Ectodermal cell (in vitro differentiated cells): Measurements from ENCODE around the gene PRM3.

Experiments used
- H3K27ac ChIP-seq: 2 replicates; pipeline ENCODE4 v1.7.0; 2013; ENCODE audit warnings: mild to moderate bottlenecking, low read depth, low read length; ENCODE audit not compliant: insufficient read depth, poor library complexity, severe bottlenecking
- H3K27me3 ChIP-seq: 2 replicates; pipeline ENCODE4 v1.7.0; 2013; ENCODE audit warnings: mild to moderate bottlenecking, low read length; ENCODE audit not compliant: insufficient read depth, control insufficient read depth, poor library complexity, severe bottlenecking
- H3K36me3 ChIP-seq: one replicate; pipeline ENCODE4 v1.7.0; 2013; ENCODE audit warnings: low read length; ENCODE audit not compliant: control insufficient read depth, insufficient read depth
- H3K4me1 ChIP-seq: one replicate; pipeline ENCODE4 v1.7.0; 2013; ENCODE audit warnings: low read length; ENCODE audit not compliant: control insufficient read depth, insufficient read depth
- H3K4me3 ChIP-seq: 2 replicates; pipeline ENCODE4 v1.7.0; 2013; ENCODE audit warnings: low read depth, low read length, control low read depth; ENCODE audit not compliant: insufficient read depth
- H3K9me3 ChIP-seq: 2 replicates; pipeline ENCODE4 v1.7.0; 2013; ENCODE audit warnings: mild to moderate bottlenecking, low read length, moderate library complexity; ENCODE audit not compliant: control insufficient read depth
- WGBS, 2 experiments: methylation state at CpG; one replicate each; pipeline ENCODE4 v1.1.7; 2013; ENCODE audit warnings: missing lambda C conversion rate in 2 of 2; 5-methylcytosine and 5-hydroxymethylcytosine counted together

PRM3 gene

DNA sequence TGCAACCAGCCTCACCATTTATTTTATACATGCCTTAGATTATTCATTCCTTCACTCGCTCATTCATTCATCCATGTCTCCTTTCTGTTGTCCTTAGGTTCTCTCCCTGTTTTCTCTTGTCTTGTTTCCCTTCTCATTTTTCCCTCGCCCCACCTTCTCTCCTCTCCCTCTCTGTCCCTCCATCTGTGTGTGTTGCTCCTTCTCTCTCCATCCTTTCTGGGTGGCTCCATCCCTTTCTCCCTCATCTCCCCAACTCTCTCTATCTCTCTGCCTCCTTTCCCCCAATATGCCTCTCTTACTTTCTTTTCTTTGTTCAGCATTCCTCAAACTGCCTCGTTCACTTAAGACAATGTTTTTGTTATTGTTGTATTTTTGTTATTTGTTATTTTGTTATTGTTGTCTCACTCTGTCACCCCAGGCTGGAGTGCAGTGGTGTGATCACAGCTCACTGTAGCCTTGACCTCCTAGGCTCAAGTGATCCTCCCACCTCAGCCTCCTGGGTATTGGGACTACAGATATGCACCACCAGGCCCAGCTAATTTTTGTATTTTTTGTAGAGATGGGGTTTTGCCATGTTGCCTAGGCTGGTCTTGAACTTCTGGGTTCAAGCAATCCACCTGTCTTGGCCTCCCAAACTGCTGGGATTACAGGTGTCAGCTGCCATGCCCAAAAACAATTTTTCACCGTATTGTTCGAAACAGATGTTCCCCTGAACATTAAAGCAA is 31.8 kb downstream of the PRM3 start:
- Histone ChIP-seq H3K27me3 (no peaks in the 10 kb centered on the region), H3K27ac (no peak overlapping the region), H3K4me3 (no peak overlapping the region), H3K4me1 (peaks cover 6% of the 10 kb centered on the region), H3K9me3 (no peaks in the 10 kb centered on the region), H3K36me3 (no peaks in the 10 kb centered on the region)
- WGBS, 2 experiments: 88 to 92% methylated on average over 4 of the region's 5 CpGs

DNA sequence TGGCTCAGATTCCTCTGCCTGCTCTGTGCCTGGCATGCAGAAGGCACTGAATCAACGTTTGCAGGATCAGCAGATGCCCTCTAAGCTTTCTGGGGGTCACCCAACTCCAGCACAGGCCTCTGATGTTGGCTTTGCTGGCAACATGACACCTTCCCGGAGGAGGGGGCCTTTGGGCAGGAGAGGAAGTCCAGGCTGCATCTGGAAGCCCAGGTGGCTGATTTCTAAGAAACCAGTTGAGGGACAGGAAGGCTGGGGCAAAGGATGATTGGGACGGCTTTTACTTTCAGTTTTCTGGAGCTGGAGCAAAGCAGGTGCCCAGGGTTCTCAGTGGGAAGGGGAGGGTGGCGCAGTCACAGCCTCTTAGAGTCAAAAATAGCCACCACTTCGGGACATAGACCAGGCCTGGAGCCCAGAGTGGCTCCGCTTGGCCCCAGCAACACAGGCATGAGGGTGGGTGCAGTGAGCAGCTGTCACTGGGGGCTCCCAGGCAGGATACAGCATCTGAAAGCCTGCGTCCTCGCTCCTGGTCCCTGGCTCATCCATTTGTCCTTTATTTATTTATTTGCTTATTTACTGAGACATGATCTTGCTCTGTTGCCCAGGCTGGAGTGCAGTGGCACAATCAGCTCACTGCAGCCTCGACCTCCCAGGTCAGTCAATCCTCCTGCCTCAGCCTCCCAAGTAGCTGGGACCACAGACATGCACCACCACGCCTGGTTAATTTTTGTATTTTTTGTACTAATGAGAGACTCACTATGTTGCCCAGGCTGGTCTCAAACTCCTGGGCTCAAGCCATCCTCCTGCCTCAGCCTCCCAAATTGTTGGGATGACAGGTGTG is 32.6 kb downstream of the PRM3 start:
- no peaks in the 10 kb centered on the region for H3K9me3 ChIP-seq
- no peak overlapping the region for H3K4me3 ChIP-seq
- peaks cover 6% of the 10 kb centered on the region for H3K4me1 ChIP-seq
- H3K27ac ChIP-seq: no peak overlapping the region
- 86 to 90% methylated on average over 10 of the region's 10 CpGs for WGBS, 2 experiments
- H3K27me3 ChIP-seq: no peaks in the 10 kb centered on the region
- H3K36me3 ChIP-seq: no peaks in the 10 kb centered on the region

DNA sequence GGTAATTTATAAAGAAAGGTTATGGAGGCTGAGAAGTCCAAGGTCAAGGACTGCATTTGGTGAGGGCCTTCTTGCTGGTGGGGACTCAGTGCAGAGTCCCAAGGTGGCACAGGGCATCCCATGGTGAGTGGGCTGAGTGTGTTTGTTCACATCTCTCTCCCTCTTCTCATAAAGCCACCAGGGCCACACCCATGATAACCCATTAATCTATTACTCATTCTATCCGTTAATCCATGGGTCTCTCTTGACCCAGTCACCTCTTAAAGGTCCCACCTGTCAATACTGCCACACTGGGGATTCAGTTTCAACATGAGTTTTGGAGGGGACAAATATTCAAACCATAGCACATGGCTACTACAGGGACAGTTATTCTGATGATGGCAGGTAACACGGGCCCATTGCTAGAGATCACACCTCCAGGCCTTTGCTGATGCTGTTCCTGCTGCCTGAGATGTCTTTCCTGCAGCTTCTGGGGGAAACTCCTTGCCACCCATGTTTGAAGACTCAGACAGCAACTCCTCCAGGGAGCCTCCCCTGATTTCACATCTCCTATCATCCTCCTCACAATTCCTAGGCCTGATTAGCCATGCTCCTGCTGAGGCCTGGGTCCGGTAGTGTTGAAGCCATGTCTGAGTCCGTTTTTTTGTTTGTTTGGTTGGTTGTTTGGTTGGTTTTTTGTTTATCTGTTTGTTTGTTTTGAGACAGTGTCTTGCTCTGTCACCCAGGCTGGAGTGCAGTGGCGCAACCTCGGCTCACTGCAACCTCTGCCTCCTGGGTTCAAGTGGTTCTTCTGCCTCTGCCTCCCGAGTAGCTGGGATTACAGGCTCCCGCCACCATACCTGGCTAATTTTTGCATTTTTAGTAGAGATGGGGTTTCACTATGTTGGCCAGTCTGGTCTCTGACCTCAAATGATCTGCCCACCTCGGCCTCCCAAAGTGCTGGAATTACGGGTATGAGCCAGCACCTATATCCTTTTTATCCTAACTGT is 33.5 kb downstream of the PRM3 start:
- 92 to 95% methylated on average over 10 of the region's 10 CpGs for WGBS, 2 experiments
- no peaks in the 10 kb centered on the region for H3K9me3 ChIP-seq
- no peaks in the 10 kb centered on the region for H3K27me3 ChIP-seq
- H3K27ac ChIP-seq: no peak overlapping the region
- no peak overlapping the region for H3K4me3 ChIP-seq
- H3K4me1 ChIP-seq: no peaks in the 10 kb centered on the region
- H3K36me3 ChIP-seq: no peaks in the 10 kb centered on the region

DNA sequence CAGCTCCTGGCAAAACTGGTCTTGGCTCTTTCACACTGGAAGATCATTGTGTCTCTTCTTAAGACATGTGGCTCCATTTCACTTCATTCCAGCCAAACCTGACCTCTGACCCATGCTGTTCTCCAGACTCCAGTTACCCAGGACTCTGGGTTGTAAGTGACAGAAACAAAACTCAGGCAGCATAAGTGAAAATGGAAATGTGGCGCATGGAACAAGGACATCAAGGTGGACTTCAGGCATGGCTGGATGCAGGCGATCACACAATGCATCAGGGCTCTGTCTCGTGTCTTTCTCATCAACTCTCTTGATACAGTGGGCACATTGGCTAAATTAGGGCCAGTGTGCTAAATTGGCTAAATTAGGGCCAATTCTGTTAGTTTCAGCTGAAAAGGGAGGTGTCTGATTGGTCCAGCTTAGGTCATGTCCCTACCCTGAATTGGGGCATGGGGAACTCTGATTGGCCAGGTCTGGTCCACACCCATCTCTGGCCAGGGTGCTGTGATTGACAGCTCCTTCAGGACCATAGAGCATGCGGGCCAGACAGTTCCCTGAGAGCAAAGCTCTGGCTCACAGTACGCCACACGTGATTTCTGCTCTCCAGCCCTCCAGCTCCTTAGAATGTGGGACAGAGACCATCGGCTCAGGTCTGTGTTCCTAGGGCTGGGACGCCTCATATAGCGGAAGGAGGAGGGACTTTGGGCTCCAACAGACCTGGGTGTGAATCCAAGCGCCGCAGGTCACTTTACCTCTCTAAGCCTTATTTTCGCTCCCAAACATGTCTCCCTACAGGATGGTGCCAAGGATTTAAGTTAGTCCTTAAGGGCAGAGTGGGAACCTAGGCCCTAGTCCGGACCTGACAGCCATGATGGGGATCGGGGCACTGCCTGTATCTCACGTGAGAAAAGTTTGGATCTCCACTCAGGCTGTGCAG is 34.9 kb downstream of the PRM3 start:
- 94 to 95% methylated on average over 15 of the region's 15 CpGs for WGBS, 2 experiments
- no peaks in the 10 kb centered on the region for H3K36me3 ChIP-seq
- H3K27ac ChIP-seq: no peak overlapping the region
- no peak overlapping the region for H3K4me3 ChIP-seq
- no peaks in the 10 kb centered on the region for H3K9me3 ChIP-seq
- no peaks in the 10 kb centered on the region for H3K4me1 ChIP-seq
- H3K27me3 ChIP-seq: no peaks in the 10 kb centered on the region

DNA sequence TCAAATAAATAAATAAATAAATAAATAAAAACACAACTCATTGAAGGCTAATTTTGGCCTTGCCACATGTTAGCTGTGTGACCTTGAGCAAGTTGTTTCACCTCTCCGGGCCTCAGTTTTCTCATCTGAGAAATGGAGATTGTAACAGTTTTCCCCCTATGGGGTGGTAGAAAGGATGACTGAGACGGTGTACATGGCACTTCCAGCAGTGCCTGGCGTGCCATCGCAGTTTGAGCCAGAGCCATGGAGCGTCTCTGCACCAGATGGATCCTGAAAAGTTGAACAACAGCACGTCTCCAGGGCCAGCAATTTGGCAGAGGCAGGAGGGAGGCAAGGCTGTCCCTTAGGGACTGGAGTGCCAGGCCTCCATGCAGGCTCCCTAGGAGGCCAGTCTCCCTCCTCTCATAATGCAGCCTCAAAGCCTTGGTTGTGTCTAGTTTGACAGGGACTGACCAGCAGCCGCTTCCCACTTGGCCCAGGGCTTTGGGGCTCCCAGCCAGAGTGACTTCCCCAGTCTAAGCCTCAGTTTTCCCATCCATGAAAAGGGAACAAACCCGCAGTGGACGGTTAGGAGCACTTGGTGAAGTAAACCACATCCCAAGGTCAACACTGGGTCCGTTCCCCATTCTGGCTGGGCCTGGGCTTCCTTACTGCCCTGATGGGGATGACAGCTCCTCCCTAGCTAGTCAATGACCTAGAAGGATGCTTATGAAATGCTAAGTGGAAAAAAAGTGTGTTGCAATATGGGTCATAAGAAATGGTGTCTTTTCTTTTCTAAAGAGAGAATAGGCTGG is 36.8 kb downstream of the PRM3 start:
- WGBS, 2 experiments: 93 to 94% methylated on average over 10 of the region's 10 CpGs
- no peaks in the 10 kb centered on the region for H3K27me3 ChIP-seq
- H3K4me3 ChIP-seq: no peak overlapping the region
- H3K9me3 ChIP-seq: no peaks in the 10 kb centered on the region
- no peaks in the 10 kb centered on the region for H3K4me1 ChIP-seq
- H3K36me3 ChIP-seq: no peaks in the 10 kb centered on the region
- no peak overlapping the region for H3K27ac ChIP-seq

DNA sequence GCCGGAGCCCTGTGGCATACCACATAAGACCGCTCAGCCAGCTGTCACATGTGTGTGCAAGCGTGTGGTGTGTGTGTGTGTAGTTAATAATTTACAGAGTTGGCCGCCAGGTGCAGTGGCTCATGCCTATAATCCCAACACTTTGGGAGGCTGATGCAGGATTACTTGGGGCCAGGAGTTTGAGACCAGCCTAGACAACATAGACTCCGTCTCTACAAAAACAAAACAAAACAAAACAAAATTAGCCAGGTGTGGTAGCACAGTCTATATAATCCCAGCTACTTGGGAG is 37.8 kb downstream of the PRM3 start:
- no peaks in the 10 kb centered on the region for H3K9me3 ChIP-seq

DNA sequence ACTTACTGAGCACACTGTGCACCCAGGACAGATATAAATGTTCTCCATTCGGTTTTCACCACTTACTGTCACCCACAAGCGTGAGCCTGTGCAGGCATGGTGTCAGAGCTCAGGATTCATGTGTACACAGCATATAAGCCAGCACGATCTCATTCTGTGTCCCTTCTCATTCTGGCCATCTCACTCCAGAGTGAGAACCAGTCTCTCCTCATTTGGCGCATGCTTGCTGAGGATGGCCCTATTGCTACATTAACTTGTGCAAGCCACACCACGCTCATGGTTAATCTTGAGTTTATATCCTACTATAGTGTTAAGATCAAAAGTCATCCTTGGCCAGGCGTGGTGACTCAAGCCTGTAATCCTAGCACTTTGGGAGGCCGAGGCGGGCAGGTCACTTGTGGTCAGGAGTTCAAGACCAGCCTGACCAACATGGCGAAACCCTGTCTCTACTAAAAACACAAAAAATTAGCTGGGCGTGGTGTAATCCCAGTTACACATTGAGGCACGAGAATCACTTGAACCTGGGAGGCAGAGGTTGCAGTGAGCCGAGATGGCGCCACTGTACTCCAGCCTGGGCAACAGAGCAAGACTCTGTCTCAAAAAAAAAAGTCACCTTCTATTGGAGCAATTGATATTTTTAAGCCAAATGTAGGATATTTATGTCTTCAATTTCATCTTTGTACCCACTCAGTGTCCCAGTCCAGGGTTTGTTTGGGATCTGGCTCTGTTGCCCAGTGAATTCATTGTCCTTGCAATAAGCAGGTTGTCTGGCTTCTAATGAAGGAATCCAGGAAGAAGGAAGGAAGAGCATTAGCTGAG is 38.3 kb downstream of the PRM3 start:
- Histone ChIP-seq H3K36me3 (no peaks in the 10 kb centered on the region), H3K4me3 (no peak overlapping the region), H3K4me1 (no peaks in the 10 kb centered on the region), H3K9me3 (no peaks in the 10 kb centered on the region), H3K27me3 (no peaks in the 10 kb centered on the region), H3K27ac (no peak overlapping the region)
- WGBS, 2 experiments: 92 to 94% methylated on average over 13 of the region's 13 CpGs

More for the DNA sequence above, 37.8 kb downstream of the PRM3 start:
- WGBS, 2 experiments: 89 to 94% methylated on average over 5 of the region's 5 CpGs
- Histone ChIP-seq H3K4me3 (no peak overlapping the region), H3K4me1 (no peaks in the 10 kb centered on the region), H3K27ac (no peak overlapping the region), H3K36me3 (no peaks in the 10 kb centered on the region), H3K27me3 (no peaks in the 10 kb centered on the region)

DNA sequence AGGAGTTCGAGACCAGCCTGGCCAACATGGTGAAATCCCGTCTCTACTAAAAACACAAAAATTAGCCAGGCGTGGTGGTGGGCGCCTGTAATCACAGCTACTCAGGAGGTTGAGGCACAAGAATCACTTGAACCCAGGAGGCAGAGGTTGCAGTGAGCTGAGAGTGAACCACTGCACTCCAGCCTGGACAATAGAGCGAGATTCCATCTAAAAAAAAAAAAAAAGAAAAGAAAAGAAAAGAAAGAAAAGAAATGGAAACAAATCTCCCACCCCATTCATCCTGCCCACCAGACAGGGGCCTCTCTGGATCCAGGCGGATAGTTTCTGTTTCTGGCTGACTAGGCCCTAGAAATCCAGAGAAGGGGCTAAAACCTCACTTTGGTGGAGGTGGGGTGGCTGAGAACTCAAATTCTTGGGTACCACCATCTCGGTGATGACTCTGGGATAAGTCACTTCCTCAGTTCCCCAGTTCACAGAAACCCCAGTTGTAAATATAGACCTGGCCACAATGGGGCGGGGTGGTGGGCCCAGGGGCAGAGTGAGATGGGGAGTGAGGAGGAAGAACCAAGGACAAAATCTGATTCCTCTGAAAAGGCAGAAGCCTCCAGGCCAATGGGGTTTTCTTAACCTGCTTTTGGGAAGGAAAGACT is 39.6 kb downstream of the PRM3 start:
- H3K4me3 ChIP-seq: no peak overlapping the region
- no peaks in the 10 kb centered on the region for H3K36me3 ChIP-seq
- no peaks in the 10 kb centered on the region for H3K4me1 ChIP-seq
- H3K27ac ChIP-seq: no peak overlapping the region
- WGBS, 2 experiments: 80 to 82% methylated on average over 8 of the region's 8 CpGs
- no peaks in the 10 kb centered on the region for H3K9me3 ChIP-seq
- H3K27me3 ChIP-seq: no peaks in the 10 kb centered on the region
